Inflammatory macrophage treated with lipopolysaccharide for 1 hour (primary cell): ENCODE data around the gene SLC1A5.
A peak's percentile ranks its signal among the peaks of the same experiment; 100 is the strongest.

Experiments
- DNase-seq, 2 donors: peaks; one replicate each; pipeline ENCODE4 v3.0.0-alpha.2; 2020 to 2022

SLC1A5 gene

DNA sequence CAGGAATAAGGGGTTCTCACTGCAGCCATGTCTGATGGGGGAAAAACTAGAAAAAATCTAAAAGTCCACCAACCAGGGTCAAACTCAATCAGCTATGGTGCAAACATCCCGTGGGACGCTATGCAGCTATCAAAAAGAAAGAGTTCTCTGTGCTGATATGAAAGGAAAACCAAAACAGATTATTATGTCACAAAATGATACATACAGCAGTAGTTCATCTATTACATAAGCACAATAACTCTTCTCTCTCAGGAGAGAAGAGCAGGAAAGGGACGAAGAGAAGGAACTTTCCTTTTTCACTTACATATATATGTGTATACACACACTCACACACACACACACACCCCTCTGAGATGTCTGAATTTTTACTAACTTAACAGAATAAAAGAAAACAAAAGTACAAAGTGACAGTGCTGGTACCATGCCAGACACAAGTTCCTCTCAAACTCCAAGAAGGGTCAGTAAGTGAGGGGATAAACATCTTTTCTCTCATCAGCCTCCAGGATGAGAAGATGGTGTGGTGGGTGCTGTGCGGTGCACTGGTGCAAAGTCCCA is 45.4 kb downstream of the SLC1A5 start:
- DNase-seq, result peak in 1 of 2 donors; percentile 23

DNA sequence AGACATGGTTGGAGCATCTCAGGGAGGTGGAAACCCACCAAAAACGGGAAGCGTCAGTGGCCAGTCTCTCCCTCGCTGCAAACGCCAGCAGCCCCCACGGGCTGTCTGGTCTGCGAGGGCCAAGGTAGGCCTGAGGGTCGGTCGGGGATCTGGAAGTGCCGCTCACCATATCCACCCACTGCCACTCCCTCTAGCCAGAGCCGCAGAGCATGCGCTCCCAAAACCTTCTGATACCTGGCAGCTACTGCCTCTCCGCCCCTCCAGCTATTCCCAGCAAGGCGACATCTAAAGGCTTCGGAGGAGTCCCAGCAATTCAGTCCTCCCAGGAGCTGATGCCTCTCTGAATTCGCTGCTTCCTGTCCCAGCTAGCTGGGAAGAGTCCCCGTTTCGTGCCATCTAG is 46.9 kb downstream of the SLC1A5 start:
- no peak for DNase-seq

DNA sequence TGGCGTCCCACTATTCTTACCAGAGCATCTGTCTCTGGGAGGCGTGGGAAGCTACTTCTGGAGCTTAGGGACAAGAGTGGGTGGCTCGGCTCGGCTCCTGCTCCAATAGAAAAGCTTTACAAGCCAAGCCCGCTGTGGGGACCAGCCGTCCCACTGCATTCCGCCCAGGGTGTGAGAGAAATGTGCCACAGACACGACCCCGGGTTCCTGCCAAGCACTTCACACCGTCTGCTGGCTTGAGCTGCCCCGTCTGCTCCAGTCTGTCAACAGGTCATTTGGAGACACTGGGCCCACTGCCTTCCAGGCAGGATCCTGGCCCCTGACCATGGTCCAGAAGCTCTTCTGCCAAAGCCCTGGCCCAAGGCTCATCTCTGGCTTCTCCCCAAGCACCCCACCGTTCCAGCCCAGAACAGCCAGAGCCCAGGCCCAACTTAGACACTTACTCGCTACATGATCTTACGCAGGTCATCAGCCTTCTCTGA is 49.1 kb downstream of the SLC1A5 start:
- DNase-seq, result no peak

DNA sequence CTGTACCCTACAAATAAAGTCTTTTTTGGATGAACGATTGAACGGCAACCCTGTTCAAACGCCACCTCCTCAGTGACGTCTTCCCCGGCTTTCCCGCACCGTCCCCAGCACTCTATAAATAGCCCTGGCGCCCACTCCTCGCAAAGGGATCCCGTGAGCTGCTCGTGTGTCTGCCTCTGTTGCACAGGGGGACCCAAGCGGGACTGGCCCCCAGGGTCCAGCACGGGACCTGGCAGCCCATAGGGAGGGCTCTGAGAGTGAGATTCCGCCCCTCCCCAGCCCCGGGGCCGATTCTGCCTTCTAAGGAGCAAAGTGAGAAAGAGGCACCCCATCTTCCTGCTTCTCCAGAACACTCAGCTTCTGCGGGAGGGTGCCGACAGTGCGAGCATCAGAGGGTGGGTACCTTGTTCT is 50.6 kb downstream of the SLC1A5 start:
- DNase-seq, result no peak

DNA sequence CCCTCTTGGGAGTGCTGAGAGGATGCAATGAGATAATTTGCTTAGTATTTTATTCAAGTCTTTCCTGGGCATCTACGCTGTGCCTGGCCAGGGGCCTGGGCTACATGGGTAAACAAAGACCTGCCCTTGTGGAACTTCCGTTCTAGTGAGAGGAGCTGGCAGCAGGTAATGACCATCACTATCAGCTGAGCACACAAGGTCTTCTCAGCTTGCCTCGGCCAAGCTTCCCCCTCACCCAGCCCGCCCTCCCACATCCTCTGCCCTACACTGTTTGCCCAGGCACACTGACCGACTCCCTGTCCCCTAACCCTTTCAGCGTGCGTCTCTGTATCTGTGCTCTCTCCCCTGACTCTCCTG is 51.1 kb downstream of the SLC1A5 start:
- DNase-seq, result no peak

DNA sequence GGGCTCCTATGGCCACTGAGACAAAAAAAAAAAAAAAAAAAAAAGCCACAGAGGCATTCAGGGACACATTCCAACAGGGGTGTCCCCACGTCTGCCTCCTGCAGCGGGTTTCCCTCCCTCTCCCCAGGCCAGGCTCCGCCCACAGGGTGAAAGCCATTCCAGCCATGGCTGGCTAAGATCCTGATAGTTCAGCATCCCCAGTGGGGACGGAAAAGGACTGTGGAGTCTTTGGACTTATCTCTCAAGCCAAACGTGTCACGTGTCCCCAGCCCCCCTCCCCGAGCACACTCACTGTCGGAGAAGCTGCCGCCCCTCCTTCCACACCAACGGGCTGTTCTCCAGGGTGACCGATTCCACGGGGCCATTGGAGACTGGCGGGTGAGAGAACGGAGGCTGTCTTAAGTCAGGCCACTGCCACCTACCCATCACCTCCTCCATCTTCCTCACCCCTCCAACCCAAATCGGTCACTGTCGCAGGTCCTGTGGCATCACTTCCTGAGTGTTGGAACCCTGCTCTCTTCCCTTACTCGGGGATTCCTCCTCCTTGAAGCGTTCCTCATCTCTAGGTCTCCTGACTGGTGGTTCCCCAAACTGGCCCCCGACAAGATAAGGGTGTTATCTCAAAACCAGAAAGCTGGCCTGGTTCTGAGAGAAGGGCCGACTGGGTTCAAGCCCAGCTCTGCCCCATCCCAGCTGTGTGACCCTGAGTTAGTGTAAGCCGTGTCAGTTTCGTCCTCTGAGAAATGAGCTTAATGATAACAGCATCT is 51.7 kb downstream of the SLC1A5 start:
- DNase-seq, result no peak

DNA sequence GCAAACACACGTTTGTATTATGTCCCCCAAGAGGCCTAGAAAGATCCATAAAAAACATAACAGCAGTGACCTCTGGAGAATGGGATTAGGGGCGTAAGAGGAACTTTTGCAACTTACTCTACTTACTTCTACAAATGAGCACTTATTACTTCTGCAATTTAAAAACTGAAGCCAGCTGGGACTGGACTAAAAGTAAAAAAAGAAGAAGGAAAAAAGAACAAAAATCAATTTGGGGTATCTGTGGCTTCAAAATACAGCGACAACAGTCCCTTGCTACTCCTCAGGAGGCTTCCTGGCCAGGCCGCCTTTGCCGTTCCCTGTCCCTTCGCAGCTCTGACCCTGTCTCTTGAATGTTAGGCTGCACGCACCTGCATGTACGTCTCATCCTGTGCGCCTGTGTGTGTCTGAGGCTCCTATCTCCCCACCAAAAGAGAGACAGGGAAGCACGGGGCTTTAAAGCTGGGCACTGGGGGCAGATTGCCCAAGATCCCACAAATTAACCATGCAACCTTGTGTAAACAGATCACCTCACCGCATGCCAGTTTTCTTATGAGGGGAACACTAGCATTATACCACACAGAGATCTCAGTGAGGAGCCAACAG is 54.6 kb downstream of the SLC1A5 start:
- DNase-seq, result peak; percentile 44 to 54

DNA sequence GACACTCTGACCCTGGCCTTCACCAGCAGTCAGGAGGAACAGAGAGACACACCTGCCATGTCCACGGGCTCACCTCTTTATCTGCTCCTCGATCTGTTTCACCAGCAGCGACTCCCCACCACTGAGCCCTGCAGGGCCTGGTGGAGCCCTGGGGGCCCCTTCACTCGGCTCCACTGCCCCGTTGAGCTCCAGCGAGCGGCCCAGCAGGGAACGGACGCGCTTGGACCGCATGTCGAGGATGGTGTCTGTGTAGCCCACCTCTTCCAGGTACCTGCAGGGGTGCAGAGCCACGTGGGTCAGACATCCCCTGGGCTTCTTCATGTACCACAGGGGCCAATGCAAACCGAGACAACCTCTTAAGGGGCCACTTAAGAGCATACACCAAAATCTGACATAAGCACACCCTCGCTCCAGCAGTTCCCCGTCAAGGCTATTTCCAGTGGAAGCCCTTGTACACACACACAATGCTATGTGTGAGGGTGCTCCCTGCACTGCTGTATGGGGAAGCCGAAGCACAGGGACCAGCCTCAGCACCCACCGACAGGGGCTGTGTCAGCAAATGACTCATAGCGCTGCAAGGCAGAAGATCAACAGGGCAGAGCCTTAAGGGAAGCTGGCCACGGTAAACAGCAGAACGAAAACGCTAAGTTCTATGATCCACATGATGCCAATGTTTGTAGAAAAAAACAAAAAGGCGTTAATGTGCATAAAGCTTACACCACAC is 55.3 kb downstream of the SLC1A5 start:
- DNase-seq, result peak; percentile 85 to 92

DNA sequence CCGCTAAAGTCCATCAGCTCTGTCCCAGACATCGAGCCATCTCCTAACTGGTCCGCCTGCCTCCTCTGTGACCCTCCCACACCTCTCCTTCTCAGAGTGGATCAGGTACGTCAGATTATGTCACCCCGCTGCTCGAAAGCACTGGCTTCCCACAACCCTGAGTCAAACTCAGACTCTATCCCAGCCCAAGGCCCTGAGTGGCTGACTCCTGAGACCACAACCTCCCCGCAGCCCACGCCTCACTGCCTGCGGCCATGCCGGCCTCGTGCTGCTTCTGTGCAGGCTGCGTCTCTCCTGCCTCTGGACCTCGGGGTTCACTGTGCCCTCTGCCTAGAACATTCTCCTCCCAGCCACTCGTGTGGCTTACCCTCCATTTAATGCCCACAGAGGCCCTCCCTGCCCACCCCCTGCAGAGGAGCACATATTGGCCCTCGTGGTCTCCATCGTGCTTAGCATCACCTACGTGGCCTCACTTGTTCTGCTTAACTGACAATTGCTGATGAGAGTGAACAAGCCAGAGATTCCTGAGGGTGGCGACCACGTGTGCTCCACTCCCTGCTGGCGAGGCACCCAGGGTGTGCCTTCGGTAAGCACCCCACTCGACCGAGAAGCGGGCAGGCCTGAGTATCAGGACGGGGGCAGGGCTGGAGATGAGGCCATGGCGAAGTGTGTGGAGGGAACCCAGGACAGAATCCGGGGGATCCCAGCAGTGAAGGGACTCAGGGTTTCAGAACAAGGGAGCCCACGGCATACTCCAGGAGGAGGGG is 56.0 kb downstream of the SLC1A5 start:
- DNase-seq, result no peak

DNA sequence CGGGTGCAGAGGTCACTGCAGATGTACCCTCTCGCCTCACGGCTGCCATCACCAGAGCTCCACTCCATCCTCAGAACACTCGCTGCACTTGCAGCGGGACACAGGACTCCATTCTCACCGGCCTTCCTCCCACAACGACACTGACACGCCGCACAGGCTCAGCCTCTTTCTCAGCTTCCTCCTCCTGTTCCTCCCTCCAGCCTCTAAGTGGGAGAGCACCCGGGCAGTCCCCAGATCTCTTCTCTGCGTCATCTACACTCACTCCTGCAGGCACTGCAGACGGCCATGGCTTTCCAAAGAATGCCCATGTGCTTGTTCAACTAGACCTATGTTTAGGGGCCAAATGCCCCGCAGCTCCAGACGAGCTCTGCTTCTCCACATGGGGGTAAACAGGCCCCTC is 56.8 kb downstream of the SLC1A5 start:
- peak; percentile 83 to 89 for DNase-seq

DNA sequence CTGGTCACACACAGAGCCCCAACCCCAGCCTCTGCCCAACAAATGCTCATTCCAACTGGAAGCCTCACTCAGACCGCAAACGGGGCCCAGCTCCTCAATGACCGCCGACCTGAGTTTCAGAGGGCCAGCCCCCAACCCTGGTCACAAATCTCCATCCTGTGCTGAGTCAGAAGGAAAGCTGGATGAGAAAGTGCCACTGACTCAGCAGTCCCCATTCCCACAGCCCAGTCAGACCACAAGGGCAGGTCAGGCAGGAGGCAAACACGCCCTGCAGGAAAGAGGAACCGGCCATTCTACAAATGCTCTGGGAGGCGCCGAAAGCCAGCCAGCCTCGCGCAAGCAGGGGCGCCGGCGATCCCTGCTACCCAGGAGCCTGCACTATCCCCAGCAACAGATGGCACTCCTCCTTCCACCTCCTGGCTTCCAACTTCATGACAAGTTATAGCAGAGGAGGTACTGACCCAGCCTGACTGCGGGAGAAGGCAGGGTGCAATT is 57.3 kb downstream of the SLC1A5 start:
- peak; percentile 79 to 88 for DNase-seq

DNA sequence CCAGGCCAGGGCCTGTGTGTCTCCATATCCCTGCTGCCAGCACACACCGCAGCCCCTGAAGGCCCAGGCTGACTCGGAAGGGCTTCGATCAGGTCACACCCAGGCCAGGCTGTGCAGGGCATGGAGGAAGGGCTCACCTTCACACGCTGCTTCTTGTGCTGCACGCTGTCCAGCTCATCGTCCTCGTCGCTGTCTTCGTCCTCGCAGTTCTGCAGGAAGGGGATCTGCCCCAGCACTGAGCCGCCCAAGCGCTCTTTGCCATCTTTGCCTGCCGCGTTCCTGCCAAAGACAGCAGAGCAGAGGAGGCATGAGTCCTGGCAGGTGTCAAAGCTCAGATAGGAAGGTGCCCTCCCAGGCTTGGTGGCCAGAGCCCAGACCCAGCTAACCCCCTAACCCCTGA is 57.8 kb downstream of the SLC1A5 start:
- no peak for DNase-seq

DNA sequence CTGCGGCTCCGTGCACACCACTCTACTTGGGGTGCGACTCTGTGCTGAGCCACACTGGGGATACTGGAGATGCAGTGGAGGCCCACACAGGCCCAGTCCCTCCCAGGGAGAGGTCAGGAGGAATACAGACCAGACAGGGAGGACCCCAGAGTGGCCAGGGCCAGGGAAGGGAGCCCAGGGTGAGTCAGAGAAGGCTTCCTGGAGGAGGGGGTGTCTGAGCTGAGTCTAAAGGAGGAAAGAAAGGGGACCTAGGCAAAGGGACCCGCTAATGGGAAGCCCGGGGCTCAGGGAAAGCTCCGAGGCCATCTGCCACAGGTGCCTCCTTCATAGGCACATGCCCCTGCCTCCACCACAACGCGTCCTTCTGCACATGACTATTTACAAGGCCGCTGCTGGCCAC is 58.2 kb downstream of the SLC1A5 start:
- DNase-seq, result no peak

DNA sequence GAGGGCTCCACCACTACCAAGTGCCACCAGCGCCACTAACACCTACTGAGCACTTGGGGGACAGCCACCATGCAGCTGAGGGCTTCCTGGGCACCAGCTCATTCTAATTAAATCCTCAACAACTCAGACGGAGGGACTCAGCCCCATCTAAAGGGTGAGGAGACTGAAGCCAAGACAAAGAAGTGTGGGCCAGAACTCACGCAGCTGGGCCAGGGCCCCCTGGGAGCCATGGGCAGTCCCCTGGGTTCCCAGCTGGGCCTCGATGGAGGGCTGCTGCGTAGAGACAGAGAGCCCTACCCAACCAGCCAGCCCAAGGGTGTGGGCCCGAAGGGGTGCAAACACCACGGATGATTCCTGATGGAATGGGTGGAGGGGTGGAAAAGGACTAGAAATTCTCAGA is 58.7 kb downstream of the SLC1A5 start:
- DNase-seq, result no peak

DNA sequence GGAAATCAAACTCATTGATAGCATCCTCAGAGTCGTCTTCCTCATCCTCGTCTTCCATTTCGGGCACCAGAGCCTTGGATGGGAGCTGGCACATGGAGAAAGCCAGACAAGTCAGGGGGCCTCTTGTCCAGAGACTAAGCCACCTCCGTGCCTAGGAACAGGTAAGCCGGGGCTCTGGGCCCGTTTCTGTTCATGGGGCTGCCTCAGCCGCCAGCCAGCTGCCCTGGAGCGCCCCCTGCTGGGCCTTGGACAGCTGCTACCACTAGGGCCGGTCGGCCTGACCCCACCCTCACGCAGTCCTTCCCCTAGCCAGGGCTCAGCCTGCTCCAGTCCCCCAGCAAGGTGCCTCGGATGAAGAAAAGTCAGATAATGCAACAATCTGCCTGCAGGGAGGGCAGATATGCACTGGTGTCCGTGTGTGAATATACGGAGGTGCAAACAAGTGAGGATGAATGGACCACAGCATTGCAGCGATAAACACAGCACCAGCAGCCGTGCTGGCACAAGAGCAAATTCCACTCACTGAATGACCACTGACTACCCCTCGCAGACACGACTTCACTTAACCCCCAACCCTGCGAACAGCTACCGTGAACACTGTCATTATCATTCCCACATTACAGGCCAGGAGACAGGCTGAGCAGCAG is 59.6 kb downstream of the SLC1A5 start:
- DNase-seq, result peak; percentile 47 to 82

DNA sequence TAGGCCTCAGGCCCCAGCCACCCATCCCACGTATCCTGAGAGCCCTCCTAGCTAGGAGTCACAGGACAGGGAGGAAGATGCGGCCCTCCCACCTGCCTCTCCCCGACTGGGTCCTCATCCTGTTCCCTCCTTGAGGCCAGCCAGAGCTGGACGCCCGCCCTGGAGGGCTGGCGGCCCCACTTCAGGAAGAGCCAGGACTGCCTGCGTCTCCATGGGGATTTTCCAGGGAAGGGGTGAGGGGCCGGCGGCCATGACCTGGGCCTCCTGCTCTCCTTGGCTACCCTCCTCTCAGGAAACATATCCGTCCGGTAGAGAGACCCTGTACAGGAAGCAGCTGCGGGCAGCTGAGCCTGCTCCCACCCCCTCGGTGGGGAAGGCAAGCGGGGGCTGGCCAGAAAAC is 60.2 kb downstream of the SLC1A5 start:
- no peak for DNase-seq

DNA sequence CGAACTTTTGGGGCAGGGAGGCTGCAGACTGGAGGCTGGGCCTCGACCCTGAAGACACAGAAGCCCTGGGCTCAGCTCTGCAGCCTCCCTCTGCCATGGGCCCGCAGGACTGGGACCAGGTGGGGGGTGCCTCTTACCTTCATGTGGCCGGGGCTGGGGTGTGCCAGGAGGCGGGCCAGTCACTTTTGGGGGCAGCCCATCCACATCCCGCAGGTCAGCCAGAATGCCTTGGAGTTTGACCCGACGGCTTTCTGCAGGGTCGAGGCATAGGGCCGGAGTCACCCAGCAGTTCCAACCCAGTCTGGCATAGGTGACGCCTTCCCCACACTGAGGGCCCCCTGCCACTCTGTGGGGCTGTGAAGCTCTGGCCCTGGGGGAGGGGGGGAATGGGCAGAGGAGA is 60.6 kb downstream of the SLC1A5 start:
- no peak for DNase-seq

DNA sequence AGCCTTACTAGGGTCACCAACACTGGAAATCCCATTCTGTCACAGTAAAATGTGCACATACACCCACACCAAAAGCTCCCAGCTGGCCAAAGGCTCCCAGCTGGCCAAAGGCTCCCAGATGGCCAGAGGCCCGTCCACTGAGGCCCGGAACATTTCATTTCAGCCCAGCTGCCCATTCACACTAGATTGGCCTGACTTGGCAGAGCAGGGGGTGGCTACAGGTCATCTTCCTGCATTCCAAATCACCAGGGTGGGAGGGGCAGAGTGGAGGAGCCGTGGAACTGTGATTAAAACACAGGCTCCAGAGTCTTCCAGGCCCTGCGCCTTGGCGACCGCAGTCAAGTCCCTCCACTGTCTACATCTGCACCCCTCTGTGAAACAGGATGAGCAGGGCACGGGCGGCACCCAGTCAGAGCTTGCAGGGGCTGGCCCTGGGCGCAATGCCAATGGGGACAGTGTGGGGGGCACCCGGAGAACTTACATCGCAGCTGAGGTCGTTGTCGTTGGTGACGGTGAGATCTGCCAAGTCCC is 61.4 kb downstream of the SLC1A5 start:
- DNase-seq, result peak; percentile 26 to 49

DNA sequence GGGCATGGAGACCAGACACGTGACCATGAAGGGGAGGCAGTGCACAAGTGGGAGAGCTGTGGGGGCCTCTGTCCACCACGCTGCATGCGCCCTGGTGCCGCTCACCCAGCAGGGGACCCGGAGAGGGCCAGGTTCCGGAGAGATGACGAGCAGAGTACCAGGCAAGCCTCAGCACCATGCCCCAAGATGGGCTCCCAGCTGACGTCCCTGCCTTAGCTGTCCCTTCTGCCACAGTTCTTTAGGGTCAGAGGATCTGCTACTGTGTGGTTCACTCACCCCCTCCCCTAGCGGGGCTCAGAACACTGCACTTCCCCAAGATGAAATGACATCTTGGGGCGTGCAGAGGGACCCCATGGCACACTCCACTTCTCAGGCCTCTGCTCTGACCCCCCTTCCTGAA is 61.8 kb downstream of the SLC1A5 start:
- DNase-seq, result no peak

DNA sequence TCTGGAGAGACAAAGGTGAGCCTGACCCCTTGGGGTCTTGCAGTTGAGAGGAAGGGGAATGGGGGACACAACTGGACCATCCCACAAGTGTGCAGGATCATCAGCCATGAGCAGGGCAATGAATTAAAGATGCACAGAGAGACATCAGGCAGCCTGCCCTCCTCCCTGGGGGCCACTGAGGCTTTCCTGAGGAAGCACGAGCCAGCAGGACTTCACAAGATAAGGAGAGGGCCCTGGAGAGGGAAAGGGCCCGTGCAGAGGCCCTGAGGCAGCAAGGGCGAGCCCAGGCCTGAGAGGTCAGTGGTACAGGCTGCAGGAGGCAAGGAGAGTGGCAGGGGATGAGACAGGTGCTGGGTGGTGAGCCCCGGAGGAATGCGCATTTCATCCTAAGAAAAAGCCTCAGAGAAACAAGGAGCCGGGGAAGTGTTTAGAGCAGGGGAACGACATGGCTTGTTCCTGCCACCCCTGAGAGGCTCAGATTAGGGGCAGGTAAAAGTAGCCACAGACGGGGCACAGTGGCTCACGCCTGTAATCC is 62.5 kb downstream of the SLC1A5 start:
- DNase-seq, result no peak

DNA sequence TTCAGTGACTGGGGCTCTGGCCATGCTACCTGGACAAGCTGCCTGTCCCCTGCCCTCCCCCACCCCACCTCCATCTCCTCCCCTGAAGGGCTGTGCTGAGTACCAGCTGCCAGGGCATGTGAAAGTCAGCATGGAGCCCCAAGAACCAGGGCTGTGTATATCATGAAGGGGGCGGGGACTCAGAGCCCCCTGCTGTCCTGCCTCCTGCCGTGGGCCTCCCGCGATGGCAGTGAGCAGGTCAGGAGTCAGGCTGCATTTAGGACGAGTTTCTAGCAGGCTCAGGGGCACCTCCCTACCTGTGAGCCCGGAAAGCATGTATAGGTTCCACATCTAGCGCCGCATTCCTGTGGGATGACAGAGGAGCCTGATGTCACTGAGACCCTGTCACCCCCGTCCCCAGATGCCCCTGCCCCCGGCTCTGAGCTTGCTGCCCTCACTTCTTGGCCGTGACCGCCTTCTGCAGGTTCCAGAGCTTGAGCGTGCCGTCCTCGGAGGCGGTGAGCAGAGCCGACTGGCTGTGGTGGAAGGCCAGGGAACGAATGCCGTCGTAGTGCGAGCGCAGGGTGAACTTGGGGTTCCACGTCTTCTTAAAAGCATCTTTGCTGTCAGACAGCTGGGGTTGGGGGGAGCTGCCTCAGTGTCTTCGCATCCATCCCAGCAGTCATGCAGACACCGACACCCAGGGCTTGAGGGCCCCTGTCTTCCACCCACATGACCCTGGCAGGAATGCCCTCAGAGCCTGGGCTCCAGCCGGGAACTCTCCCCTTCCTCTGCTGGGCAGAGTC is 63.2 kb downstream of the SLC1A5 start:
- DNase-seq, result no peak
